NCI-H226 (cell line): Measurements from ENCODE around the gene SLC22A12.
A peak's percentile ranks its signal among the peaks of the same experiment; 100 is the strongest.
"Not testable (repeated sequence)": the region's sequence is repeated elsewhere in the genome, so short reads cannot be mapped to it uniquely, and the experiment has no call there.

ENCODE experiments used
- DNase-seq: peaks from one replicate; pipeline ENCODE4 v3.0.0-alpha.2; 2015

Gene SLC22A12

DNA sequence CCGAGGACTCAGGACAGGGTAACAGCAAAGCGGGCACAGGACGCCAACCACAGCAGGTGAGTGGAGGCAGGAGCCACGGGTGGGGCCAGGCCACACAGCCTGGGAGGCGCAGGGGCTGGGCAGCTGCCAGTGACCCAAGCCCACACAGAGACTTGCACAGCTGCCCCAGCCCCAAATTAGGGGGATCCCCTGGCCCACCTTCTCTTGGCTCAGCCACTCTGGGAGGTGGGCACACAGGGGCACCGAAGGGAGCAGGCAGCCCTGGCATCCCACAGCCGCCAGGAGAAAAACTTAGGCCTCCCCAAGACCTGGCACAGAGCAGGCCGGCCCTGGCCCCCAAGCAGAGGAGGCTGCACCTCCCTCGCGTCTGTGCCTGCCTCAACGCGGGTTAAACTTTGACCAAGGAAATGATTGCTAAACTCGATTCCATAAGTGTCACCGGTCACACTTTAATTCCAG is at the start of gene SLC22A12:
SLC22A12 (plus strand) TSS at position 458 of the 459 bp plus-strand sequence. CDS start 337 bp downstream, outside the sequence.
- no peak for DNase-seq

DNA sequence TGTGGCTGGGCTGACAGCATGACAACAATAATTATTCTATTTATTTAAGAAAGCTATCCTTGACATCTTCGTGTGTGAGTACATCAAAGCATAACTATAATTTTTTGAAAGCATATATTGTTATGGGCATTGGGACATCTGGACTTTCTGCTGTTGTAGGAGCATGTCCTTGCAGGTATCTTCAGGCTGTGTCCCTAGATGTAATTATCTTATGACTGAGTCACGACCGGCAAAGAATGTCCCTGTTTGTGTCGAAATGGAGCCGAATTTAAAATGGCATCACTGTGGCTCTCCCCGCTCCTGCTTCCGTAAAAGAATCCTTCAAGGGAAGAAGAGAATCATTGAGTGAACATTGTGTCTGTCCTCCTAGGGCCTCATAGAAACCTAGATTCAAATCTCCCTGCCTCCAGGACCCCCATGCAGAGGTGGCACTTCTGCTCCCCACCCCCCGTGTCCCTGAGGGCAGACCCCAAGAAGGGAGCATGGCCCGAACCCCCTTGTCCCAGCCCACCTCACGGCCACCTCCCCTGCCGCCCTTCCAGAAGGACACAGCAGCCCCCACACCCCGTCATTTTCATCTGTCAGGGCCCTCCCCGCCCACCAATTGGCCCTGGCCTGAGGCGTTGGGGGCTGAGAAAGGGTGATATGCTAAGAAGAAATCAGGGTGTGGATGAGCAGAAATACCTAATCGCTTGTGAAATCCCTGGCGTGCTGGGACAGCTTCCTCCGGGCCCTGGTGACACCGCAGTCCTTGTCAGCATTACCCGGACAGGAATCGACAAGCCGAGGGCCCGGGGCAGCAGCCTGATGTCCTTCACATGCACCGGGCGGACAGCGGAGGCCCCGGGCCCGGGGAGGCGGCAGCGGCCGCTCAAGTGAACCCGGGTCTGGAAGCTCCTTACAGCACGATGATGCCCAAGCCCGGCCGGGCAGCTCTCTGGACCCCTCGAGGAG is 48.6 kb upstream of the SLC22A12 start:
- no peak for DNase-seq

DNA sequence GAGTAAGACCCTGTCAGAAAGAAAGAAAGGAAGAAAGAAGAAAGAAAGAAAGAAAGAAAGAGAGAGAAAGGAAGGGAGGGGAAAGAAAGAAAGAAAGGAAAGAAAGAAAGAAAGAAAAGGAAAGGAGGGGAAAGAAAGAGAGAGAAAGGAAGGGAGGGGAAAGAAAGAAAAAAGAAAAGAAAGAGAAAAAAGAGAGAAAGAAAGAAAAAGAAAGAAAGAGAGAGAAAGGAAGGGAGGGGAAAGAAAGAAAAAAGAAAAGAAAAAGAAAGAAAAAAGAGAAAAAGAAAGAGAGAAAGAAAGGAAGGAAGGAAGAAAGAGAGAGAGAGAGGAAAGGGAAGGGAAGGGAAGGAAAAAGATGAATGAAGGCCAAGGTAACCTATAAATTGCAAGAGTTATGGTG is 47.2 kb upstream of the SLC22A12 start:
- no peak for DNase-seq

DNA sequence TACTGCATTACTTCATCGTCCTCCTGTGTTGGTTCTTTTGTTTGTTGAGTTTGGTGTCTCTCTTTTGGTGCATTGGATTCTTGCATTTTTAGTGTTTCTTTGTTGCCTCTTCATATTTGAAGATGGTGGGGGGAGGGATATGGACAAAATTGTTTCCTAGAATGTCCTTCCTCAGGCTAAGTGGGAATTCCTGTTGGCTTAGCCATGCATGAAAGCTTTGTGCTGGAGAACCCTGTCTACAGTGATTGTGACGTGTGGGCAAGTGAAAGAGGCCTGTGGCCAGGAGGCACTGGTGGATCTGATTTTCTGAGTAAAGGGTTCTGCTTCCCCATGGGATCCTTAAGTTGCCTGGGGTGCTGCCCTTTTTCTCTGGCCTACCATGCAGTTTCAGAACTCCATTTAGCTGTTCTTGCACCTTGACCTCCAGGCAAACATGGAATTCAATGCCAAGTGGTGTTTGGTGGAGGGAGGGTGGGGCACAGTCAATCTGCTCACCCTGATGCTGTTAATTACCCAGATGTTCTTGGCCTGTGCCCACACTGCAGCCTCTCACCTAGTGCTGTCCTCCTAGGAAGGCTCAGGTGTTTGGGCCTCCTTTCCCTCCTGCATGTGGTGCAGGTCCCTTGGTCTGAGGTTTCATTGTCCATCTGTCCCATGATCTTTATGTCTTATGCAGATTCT is 46.3 kb upstream of the SLC22A12 start:
- DNase-seq = no peak

DNA sequence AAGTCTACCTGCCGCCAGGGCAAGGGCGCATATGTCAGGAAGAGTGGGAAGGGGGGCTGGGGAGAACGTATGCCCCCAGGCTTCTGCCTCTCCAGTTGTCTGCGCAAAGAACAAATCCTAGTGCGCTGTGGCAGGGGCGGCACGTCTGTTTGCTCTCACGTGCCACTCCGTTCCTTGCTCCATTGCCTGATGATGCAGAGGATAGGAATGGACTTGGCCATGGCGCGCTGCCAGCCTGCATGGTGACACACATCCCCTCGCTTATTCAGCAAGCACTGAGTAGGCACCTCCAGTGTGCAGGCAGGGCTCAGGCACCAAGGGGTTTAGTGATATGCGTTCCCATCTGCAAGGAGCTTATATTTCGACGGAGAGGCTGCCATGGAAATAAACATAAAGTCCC is 45.4 kb upstream of the SLC22A12 start:
- peak; percentile 37 for DNase-seq

DNA sequence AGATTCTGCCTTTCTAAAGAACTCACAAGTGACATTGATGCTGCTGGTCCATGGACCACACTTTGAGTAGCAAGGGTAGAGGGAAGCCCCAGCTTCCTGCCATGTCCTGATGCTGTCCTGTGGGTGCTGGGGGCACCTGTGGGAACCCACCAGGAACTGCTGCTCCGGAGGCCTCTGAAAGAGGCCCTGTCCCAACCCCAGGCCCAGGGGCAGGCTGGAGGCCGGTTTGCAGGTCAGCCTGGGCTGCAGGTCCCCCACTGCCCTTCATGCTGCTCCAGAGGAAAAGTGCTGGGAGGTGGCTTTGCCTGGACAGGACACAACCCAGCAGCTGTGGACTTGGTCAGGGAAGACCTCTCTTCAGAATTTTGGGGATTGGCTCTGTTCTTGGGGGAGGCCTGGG is 44.8 kb upstream of the SLC22A12 start:
- DNase-seq = no peak

DNA sequence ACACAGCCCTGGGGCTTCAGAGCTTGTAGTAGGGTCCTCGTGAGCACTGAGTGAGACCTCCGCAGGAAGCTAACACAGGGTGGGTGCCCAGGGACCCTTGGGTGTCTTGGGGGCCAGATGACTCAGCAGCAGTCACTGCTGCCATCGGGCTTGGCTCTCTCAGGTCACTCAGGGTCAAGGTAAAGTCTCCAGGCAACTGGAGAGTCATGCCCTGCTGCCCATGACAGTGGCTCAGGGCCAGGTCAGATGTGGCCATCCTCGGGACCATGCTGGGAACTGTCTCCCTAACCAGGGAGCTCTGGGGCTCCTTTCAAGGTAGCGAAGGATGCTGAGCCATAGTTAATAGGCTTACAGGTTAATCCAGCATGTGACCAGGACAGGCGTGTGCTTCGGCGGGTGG is 44.4 kb upstream of the SLC22A12 start:
- DNase-seq = no peak

DNA sequence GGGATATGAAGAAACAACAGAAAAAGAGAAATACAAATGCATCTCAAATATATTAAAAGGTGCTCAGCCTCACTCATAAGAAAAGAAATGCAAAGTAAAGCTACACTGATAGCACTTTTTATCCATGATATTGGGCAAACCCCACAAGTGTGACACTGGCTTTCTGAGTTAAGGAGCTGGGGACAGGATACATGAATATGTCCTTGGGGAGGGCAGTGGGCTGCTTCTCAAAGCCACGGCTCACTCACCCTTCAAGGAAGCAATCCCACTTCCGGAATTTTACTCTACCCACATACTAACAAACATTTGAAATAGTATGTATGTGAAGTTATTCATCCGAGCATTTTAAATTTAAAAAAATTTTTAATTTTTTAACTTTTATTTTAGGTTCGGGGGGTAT is 41.1 kb upstream of the SLC22A12 start:
- no peak for DNase-seq

DNA sequence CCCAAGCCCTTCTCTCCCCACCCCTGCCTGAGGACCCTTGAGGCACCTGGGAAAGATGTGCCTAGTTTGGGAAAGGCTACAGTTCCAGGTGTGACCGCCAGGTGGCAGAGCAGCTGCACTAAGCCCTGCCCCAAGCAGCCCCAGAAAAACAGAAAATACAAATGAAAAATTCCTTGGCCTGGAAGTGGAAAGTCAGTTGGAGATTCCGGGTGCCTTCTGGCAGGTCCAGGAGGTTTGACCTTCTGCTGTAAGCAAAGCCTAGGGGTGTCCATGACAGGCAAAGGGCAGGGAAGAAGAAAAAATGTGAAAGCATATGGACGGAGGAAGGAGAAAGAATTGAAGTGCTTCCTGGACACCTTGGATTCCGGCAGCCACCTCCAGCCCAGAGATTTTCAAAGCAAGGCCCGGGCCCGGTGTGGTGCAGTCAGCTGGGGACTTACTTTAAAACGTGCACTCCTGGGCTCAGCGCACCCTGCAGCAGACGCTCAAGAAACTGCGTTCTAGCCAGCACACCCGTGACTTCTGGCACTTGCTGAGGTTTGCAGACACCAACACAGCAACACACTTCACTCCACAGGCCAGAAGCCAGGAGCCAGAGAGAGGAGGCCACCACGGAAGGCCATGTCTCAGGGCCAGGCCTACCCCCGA is 37.3 kb upstream of the SLC22A12 start:
- no peak for DNase-seq

DNA sequence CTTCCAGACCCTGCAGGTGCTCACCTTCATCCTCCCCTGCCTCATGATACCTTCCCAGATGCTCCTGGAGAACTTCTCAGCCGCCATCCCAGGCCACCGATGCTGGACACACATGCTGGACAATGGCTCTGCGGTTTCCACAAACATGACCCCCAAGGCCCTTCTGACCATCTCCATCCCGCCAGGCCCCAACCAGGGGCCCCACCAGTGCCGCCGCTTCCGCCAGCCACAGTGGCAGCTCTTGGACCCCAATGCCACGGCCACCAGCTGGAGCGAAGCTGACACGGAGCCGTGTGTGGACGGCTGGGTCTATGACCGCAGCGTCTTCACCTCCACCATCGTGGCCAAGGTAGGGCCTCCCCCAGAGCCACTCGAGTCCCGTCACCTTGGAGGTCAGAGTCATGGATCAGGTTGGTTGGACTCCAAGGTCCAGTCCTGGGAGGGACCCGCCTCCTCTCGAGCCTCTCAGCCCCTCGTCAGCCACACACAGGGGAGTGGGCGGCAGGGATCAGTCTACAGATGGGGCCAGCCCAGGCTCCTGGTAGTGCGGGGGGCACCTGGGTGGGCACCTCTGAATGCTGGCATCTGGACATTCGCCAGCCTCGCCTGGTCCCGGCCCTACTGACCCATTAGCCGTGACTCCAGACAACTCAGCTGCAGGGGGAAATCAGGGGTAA is 34.8 kb upstream of the SLC22A12 start:
- DNase-seq = no peak

DNA sequence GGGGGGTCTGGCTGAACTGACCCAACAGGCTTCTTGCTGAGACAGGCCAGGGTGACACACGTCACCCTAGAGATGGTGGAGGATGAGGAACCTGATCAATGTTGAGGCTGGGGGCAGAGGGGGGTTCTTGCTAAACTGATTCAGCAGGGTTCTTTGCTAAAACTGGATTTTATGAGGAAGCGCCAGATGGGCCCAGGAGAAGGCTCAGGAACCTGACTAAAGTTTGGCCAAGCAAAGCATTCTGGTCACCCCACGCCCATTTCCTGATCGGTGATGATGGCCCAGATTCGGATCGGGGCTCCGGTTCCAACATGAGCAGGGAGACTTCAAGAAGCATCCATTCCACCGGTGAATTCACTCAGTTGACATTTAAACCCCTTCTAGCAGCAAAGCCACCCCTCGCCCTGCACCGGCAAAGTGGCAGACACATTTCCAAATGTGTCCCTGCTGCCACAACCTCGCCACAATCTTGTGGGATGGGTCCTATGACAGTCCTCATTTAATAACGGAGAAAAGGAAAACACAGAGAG is 34.2 kb upstream of the SLC22A12 start:
- DNase-seq = no peak

DNA sequence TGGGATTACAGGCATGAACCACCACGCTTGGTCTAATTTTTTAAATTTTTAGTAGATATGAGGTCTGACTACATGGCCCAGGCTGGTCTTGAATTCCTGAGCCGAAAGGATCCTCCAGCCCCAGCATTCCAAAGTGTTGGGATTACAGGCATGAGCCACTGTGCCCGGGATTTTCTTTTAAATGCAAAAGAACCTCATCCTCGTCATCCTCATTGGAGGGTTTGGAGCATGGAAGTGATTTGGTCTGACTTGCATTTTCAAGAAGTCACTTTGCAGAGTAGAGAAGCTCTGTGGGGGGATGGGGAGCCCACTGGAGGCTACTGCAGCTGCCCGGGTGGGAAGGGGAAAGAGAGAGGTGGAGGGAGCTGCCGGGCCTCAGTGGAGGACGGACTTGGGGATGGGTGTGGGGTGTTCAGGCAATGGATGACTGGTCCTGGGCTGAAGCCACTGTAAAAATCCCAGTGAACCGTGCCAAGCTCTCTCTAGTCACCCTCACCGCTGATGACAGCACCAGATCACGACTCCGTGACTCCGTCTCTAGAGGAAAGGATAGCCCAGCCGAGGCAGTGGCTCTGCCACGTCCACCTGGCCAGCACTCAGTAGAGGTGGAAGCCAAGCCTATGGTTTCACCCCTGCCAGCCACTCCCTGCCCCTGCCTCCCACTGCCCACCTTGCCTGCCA is 32.8 kb upstream of the SLC22A12 start:
- DNase-seq = no peak

DNA sequence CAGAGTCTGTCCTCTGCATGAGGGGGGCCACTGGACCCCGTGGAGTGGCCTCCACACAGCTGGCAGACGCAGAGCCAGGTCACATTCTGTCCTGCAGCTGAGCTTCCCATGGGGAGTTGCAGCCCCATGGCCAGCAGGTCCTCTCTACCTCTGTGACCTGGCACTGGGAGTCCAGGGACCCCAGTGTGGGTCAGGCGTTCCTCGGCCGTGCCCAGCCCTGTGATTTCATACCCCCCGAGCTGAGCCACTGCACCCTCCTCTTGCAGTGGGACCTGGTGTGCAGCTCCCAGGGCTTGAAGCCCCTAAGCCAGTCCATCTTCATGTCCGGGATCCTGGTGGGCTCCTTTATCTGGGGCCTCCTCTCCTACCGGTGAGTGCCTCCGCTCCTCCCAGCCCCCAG is 32.2 kb upstream of the SLC22A12 start:
- DNase-seq = no peak

DNA sequence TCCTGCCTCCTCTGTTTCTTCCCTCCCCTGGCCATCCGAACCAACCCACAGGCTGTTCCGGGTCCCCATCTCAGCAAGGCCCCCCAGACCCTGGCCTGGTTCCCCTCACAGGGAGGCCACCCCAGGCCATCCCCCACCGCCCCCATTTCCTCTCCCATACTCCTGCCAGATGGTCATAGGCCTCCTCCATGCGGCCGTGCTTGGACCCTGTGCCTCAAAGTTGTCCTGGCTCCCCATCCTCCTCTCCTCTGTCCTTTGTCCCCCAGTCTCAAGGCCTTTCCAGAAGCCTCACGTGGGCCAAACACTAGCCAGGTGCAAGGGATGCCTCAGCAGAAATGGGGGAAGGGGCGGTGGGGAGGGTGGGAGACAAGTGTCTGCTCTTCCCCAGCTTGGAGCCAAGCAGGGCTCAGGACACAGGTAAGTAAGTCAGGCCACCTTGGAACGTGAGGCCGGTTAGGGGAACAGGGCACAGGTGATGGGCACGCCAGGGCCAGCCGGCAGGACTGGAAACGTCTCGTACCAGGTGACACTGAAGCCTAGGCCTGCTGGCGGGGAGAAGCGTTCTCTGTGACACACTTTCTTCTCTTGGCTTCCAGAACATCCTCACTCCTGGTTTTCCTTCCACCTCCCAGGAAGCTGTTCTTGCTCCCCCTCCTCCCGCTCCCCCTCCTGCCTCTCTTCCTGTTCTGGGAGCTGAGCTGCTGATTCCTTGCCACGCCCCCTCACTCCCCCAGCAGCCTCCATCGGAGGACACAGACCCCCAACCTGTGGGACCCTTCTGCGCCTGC is 31.5 kb upstream of the SLC22A12 start:
- DNase-seq = no peak

DNA sequence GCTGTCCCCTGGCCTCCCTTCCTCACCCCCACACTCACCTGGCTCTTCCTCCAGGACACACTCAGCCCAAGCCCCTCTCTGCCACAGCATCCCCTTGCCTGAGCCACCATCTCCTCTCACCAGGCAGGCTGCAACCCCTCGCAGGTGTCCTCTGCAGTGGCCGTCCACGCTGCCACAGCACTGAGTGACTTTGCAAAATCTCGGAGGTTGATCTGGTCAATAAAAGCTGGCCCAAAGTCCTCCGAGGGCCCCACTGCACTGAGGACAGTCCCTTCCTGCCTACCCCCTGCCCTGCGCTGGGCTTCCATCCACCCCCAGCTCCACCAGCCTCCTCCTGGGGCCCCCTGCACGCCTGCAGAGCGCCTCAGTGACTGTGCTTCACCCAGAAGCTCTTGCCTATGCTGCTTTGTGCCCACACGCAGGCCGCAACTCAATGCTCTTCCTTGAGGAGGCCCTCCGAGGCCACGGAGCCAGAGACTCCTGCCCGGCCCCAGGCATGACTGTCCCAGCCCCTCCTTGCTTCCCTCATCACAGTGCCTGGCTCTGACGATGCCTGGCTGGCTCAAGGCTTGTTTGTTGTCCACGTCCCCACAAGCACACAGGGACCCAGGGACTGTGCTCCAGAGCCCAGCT is 30.8 kb upstream of the SLC22A12 start:
- DNase-seq = no peak

DNA sequence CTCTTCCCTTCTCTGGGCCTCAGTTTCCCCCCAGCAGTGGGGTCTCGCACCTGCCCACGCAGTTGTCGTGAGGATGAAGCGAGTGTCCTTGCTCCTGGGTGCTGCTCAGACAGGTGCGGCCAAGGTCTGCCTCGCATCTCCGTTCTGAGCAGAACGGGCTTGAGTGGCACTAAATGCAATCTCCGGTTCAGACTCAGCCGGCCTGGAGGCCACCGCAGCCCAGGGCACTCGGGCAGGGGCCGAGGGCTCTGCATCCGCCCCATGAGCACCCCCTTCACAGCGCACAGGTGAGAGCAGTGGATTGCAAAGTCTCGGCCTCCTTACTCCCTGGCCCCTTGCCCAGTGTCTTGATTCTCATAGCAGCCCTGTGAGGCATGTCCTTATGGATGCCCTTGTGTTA is 30.1 kb upstream of the SLC22A12 start:
- no peak for DNase-seq

DNA sequence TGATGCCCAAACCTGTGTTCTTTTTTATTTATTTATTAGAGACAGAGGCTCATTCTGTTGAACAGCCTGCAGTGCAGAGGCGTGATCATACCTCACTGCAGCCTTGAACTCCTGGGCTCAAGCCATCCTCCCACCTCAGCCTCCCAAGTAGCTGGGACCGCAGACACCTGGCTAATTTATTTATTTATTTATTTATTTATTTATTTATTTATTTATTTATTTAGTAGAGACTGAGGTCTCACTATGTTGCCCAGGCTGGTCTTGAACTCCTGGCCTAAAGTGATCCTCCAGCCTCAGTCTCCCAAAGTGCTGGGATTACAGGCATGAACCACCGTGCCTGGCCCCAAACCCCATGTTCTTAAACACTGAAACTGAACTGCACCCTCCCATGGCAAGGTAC is 29.6 kb upstream of the SLC22A12 start:
- DNase-seq = not testable (repeated sequence)

DNA sequence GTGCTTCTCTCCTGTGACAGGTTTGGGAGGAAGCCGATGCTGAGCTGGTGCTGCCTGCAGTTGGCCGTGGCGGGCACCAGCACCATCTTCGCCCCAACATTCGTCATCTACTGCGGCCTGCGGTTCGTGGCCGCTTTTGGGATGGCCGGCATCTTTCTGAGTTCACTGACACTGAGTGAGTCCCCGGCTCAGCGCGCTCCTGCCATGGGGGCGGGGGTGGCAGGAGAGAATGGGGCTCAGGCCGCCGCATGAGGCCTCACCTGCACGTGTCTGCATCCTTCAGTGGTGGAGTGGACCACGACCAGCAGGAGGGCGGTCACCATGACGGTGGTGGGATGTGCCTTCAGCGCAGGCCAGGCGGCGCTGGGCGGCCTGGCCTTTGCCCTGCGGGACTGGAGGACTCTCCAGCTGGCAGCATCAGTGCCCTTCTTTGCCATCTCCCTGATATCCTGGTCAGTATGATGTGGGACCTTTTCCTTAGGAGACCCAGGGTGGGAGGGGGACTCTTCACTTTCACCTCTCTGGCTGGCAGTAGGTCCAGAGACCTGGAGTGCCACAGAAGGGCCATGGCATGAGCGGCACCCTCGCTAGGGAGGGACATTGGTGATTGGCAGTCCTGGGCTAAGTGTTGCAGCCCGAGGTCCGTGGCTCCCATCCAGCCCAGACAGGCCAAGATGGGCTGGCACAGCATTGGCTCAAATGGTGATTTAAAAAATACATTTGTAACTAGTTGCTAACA is 28.9 kb upstream of the SLC22A12 start:
- DNase-seq = no peak

DNA sequence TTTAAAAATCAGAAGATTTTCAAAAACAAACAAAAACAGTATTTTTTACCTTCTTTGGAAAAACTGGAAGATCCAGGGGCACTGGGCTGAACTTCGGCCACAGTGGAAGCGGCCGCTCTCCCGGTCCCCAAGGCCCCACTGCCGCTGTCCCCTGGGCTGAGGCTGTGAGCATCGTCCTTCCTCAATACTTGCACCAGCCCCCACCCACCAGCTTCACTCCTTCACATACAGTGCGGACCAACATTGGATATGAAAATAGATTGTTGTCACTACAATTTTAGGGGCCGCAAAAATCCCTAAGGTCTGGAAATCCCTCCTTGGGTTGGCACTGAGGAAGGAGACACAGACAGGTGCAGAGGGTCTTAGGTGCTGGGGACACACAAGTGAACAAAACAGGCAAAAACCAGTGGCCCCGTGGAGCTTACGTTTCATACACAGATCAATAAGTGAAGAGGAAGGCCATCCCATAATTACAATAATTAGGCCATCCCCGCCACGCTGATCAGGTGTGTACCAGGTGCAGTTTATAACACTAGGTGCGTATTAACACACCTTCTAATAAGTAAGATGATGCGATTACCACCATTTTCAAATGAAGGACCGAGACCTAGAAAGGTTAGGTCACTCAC is 28.2 kb upstream of the SLC22A12 start:
- no peak for DNase-seq

DNA sequence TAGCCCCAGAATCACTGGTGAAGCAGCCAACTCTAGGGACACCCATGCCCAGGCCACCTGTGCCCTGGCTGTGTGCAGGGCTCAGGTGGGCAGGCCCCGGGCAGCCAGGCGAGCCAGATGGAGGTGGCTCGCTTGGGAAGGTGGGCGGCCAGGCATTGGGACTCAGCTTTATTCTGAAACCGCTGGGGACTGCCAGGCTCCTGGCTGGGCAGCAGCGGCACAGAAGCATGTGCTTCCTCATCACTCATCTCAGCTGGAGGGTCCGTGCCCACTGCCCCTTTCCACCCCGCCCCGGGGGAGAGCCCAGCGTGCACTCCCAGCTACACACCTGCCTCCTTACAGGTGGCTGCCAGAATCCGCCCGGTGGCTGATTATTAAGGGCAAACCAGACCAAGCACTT is 27.1 kb upstream of the SLC22A12 start:
- DNase-seq = no peak
